Erythroblast (primary cell): ENCODE results near the gene SLC29A4.

Experiments used
- GATA1 ChIP-seq: IDR thresholded peaks from 2 replicates; pipeline ENCODE4 v1.6.1; 2011; ENCODE audit warnings: low read depth, mild to moderate bottlenecking, control low read depth, low read length, moderate library complexity
- POLR2A ChIP-seq: IDR thresholded peaks from 2 replicates; pipeline ENCODE4 v1.6.1; 2011; ENCODE audit warnings: mild to moderate bottlenecking, low read length

- TF ChIP-seq POLR2A (no peak), GATA1 (no peak)
Observed at GRCh38 chr7:5274441-5274840, 8.3 kb upstream of the SLC29A4 start.
